Embryonic facial prominence (tissue), 1 donor: ENCODE results near the gene UBE2N.
"Not testable (repeated sequence)": the region's sequence is repeated elsewhere in the genome, so short reads cannot be mapped to it uniquely, and the experiment has no call there.

Experiments used
- DNase-seq: peaks from one replicate; pipeline ENCODE4 v3.0.0-alpha.2; 2016; ENCODE audit errors: extremely low spot score

UBE2N gene

DNA sequence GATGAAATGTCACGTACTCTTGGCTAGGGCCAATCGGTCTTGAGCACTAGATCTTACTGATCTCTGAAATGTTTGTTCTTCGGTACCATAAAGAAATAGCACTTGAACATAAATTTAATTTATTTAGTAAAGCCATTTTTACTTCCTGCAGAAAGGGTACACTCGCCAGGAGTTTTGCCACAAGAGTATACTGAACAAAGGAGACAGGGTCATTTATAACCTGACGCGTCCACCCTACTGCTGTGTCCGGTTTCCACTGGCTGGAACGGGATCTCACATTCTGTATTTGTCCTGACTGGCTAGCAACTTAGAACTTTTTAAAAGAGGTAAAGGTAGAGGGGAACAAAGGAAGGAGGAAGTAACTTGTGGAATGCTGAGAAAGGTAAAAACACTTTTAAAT, 29.4 kb downstream of the UBE2N start:
- not testable (repeated sequence) for DNase-seq

- DNase-seq = not testable (repeated sequence)
These were observed 30.7 kb downstream of the UBE2N start for GRCh38 chr12:93411060-93411459.

DNA sequence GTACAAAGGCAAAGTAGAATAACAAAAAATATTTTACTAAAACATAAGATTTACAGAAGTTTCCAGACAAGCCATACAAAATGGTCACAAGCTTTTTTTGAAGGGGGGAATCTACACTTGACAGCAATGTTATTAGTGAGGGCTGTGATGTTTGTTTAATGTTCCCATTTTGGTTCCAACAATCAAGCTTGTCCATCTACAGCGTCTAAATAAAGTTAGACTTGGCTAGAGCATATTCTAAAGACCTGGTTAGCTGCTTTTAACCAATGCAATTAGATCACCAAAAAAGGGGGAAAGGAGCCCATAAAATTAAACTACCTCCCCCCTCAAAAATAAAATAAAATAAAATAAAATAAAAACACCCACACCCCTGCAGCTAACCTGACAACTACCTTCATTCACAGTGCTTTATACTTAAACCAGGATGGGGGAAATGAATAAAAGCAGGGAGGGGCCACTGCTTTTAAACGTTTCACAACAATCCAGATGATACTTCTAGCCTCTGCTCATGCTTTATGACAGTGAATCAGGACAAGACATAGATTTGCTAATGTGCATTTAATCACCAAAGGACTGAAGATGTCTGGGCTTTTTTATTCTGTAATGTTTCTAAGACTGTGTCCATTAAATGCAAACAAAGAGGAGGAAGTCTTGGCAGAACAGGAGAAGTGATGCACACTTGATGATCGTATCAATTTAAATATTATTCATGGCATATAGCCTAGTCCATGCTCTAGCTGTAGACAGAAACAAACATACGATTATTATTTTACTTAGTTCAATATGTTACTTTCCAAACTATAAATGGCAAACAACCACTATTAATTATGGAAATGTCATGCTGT, 32.2 kb downstream of the UBE2N start:
- DNase-seq = not testable (repeated sequence)

GRCh38 chr12:93408813-93409212, 32.9 kb downstream of the UBE2N start:
- DNase-seq = no peak

GRCh38 chr12:93407963-93408283, 33.8 kb downstream of the UBE2N start:
- no peak for DNase-seq

DNA sequence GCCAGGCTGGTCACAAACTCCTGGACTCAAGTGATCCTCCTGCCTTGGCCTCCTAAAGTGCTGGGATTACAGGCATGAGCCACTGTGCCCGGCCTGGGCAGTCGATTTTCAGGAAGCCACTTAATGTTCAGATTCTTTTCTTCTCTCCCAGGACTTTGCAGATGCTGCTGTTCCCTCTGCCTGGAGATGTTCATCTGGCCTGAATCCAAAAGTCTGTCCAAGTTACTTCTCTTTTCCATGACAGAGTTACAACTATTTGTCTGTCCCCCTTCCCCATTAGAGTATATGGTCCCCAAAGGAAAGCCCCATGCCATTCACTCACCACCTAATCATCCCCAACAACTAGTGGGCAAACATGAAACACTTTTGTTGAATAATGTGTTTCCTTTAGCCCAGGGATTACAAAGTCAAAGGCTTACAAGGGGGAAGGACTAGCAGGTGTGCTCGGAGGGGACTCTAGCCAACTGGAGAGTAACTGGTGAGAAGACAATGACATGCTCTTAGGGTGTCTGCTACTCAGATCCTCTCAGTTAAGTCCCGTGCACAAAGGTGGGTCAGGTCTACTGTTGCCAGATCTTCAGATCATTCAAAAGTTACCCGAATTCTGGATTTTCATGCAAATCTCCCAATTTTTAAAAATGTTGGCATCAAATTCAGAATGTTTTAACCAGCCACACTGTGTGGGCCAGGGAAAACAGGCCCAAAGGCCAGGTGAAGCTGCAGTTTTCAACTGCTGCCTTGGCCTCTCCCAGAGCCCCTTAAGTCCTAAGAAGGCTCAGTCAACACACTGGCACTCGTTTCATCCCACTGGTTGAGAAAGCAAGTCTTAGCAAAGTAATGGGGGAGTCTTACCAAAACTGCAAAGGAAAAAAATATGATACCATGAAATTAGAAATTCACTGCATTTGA, 34.4 kb downstream of the UBE2N start:
- no peak for DNase-seq

GRCh38 chr12:93404961-93405849, 36.5 kb downstream of the UBE2N start:
- DNase-seq = no peak

GRCh38 chr12:93403988-93404803, 37.6 kb downstream of the UBE2N start:
- DNase-seq = no peak

DNA sequence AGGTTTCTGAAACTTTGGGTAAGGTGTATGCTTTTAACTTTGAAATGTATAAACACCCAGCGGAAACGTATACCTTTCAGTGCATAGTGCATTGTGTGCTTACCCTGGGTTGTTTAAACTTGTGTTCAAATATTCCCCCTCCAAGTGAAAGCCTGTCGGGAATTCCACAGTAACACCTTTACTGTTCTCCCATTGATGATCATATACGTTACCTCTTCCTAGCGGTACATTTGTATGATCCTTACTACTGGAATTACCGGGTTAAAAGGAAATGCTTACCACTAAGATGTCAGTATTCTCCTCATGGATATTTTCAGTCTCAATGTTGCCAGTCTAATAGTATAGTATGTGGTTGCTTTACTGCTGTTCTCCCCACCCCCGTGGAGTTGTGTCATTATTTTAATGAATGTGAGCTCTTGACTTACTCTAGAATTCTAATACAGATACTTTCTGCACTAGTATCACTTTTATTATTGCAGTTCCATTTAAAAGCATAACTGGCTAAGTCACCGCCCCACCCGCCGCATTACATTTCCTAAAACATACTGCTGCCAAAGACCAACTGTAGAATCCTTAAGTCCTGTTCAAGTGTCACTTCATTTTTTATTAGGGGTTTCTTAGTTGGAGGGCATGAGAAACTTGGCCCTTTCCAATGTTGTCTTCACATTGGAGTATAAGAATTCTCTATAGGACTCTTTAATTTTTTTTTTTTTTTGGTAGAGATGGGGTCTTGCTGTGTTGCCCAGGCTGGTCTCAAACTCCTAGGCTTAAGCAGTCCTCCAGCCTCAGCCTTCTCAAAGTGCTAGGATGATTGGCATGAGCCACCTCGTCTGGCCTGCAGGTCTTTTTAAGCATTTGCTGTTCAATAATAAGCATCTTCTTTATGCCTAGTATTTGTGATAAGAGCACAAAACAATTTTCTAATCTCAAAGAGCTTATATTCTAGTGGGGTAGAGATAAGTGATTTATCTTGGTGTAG, 39.1 kb downstream of the UBE2N start:
- DNase-seq = no peak

GRCh38 chr12:93399183-93399863, 42.4 kb downstream of the UBE2N start:
- DNase-seq = not testable (repeated sequence)

DNA sequence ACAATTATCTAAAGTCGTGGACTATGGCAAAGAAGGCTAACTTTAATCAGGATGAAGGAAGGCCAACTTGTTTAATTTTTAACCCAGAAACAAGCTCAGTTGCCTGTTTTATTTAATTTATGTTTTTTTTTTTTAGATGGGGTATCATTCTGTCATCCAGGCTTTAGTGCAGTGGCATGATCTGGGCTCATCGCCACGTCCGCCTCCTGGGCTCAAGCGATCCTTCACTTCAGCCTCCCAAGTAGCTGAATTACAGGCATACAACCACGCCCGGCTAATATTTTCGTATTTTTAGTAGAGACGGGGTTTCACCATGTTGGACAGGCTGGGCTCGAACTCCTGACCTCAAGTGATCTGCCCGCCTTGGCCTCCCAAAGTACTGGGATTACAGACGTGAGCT, 44.3 kb downstream of the UBE2N start:
- DNase-seq = no peak

DNA sequence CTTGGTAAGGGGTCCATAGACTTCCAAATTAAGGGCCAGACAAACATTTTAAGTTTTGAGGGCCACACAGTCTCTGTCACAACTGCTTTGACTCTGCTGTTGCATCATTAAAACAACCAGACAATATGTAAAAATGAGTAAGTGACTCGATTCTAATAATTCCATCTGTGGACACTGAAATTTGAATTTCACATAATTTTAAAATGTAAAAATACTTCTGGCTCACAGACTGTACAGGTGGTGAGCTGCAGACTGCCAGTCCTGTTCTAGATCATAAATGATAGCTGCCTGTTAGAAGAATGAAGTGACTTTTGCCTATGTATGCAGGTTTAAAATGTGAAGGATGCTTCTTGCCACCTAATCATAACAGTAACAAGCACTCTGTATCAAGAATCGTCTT, 48.3 kb downstream of the UBE2N start:
- DNase-seq = no peak

- no peak for DNase-seq
These were observed 51.0 kb downstream of the UBE2N start for GRCh38 chr12:93390549-93391297.

- DNase-seq = no peak
These were observed 51.7 kb downstream of the UBE2N start for GRCh38 chr12:93390031-93390430.

DNA sequence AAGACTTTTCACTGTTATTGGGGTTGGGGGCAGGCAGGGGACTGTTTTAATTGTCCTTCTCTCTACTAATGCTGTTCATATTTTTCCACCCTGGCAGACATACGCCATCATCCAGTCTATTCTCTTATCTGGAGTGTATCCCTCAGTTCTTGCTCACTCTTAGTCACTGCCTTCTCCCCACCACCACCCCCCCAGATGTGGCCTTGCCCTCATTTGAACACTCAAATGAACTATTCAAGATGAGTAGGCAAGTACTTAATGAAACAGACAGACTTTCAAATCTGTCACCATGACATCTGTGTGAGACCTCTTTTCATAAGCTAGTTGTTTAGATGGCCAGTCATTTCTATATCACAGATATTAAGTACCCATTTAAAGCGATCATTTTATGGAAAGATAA, 54.0 kb downstream of the UBE2N start:
- DNase-seq = no peak

- not testable (repeated sequence) for DNase-seq
These were observed 59.7 kb downstream of the UBE2N start for GRCh38 chr12:93381976-93382437.

DNA sequence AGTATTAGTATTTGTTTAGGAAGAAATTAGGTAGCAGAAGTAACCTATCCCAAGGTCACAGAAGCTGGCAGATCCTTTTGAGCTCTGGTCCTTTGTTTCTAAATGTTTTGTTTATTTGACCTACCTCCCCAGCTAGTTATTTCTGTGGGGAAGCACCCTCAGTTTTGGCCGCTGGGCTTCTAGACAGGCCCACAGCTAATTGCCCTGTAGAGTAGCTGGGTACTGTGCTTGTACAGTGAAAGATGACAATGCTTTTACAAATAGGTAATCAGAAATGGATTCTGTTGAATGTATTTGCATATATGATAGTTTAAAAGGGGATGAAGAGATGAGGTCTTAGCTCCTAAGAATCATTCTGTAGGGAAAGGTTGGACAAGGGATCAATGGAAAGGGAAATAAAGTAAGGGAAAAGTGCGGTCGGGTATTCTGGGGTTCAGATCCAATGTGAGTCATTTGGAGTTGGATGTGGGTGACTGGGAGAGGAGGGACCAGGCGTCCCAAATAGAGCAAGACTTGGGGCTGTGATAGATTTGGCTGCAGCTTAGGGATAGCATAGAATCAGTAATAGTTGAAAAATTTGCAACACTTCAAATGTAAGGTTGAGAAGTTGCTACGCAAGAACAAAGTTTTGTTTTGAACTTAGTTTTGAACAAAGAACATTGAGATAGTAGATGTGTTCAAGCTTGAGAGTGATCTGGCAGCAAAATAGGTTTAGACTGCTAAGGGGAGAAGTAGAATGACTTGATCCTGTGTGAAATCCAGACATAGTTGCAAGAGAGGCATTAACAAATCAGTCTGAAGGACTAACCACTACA, 60.4 kb downstream of the UBE2N start:
- no peak for DNase-seq
